NB4 (cell line): ENCODE measurements around the gene GAGE10.

Experiments used
- DNase-seq: peaks from one replicate; pipeline ENCODE4 v3.0.0; 2010; ENCODE audit warnings: low read depth
- H3K4me3 ChIP-seq: one replicate; pipeline ENCODE4 v1.5.1; 2011; ENCODE audit warnings: mild to moderate bottlenecking, low read depth, low read length, moderate library complexity
- MAX ChIP-seq: IDR thresholded peaks from 2 replicates; pipeline ENCODE4 v1.6.1; 2011; ENCODE audit warnings: low read depth, low read length
- MYC ChIP-seq: IDR thresholded peaks from 2 replicates; pipeline ENCODE4 v1.6.1; 2011; ENCODE audit warnings: low read depth, low read length
- POLR2A ChIP-seq: IDR thresholded peaks from 2 replicates; pipeline ENCODE4 v1.6.1; 2011; ENCODE audit warnings: mild to moderate bottlenecking; ENCODE audit not compliant: insufficient read length; ENCODE audit errors: extremely low read depth
- TF ChIP-seq, protein P1 (sequence below): IDR thresholded peaks from one replicate; pipeline ENCODE4 v1.5.1; 2012; ENCODE audit warnings: low read depth, low read length

Gene GAGE10

GRCh38 chrX:49260221-49260985 is 43.0 kb upstream of the GAGE10 start:
- TF ChIP-seq MYC (no peak), POLR2A (no peak), MAX (no peak)
- TF ChIP-seq, protein P1, sequence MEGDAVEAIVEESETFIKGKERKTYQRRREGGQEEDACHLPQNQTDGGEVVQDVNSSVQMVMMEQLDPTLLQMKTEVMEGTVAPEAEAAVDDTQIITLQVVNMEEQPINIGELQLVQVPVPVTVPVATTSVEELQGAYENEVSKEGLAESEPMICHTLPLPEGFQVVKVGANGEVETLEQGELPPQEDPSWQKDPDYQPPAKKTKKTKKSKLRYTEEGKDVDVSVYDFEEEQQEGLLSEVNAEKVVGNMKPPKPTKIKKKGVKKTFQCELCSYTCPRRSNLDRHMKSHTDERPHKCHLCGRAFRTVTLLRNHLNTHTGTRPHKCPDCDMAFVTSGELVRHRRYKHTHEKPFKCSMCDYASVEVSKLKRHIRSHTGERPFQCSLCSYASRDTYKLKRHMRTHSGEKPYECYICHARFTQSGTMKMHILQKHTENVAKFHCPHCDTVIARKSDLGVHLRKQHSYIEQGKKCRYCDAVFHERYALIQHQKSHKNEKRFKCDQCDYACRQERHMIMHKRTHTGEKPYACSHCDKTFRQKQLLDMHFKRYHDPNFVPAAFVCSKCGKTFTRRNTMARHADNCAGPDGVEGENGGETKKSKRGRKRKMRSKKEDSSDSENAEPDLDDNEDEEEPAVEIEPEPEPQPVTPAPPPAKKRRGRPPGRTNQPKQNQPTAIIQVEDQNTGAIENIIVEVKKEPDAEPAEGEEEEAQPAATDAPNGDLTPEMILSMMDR, result no peak
- no peak for DNase-seq
- no peak overlapping the region for H3K4me3 ChIP-seq

DNA sequence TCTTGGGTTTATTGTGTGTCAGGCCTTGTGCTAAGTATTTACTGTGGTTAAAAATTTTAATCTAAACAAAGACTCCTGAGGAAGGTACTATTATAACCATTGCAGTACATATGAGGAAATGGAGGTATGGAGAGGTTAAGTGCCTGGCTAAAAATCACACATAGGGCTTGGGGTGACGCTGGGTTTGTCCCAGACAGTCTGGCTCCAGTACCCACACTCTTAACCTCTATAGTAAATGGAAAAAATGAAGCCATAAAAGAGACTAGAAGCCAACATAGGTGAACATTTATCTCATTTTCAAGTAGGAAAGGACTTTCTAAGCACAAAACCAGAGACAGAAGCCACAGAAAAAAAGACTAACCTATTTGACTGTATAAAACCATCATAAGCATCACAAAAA is 40.8 kb upstream of the GAGE10 start:
- TF ChIP-seq, protein P1, result no peak
- no peak for TF ChIP-seq MYC
- no peak for DNase-seq

GRCh38 chrX:49263631-49264030 is 39.8 kb upstream of the GAGE10 start:
- TF ChIP-seq, protein P1, result no peak
- no peak for TF ChIP-seq MAX
- TF ChIP-seq POLR2A, result no peak
- no peak for TF ChIP-seq MYC
- no peak overlapping the region for H3K4me3 ChIP-seq
- DNase-seq, result no peak

More for the DNA sequence above, 40.8 kb upstream of the GAGE10 start:
- no peak overlapping the region for H3K4me3 ChIP-seq

DNA sequence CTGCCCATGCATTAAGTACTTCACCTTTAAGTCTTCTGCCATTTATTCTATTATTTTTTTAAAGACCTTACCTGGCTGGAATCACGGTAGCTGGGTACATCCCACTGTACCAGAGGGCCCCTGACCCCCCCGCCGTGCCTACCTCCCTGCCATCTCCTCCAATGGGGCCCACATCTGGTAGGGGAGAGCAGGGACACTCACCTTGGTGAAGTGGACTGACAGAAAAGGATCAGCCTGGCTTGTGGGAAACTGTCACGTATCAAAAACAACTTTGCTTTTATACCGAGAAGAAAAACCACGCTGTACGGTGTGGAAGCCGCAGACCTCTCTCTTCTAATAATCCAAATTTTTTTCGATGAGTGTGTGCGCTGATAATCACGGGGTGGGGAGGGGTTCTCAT is 39.0 kb upstream of the GAGE10 start, which contains the start of gene FOXP3:
TSS of gene FOXP3 (minus strand) at position 251 of the 400 bp plus-strand sequence. CDS start 6,205 bp downstream, outside the sequence.
- no peak within 1 kb of the TSS for H3K4me3 ChIP-seq
- no peak for DNase-seq
- TF ChIP-seq MYC (no peak), POLR2A (no peak), MAX (no peak)
- TF ChIP-seq, protein P1, result no peak

DNA sequence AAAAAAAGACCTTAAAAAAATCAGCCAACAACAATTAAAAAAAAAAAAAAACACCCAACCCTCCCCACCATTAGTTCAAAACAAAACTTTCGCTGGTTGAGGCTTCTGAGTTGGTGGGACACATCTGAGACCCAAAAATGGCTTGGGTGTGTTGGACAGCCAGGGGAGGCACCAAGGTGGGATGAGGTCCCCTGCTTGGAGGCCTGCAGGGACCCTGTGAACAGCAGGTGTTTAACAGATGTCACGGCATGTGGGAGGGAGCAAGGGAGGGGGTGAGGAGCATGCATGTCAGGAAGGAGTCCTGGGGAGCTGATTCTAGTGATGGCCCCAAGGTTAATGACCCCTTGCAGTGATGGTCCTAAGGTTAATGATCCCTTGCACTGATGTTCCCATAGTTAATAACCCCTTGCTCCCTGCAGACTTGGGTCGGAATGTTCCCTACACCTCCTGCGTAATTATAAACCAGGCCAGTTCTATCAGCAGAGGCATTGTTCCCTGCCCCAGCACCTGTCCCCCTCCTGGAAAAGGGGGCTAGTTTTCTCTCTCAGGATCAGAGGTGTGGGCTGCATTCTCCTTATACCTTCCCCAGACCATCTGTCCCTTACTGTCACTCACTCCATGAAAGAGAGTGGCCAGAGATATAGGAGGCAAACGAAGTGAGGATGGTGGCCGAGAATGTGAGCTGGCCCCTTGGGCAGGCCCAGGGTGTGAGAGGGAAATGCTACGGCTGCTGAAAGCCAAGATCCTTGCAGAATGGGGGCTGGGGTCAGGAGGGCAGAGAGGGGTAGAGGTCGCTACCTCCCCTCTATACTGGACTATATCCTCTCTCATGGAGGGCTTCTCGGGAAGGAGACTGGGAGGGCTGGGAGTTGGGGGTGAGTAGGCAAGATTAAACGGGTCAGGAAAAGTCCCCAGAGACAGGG is 36.7 kb upstream of the GAGE10 start:
- no peak for TF ChIP-seq MAX
- TF ChIP-seq, protein P1, result no peak
- no peak for DNase-seq
- H3K4me3 ChIP-seq, result no peak overlapping the region
